H1 (cell line): Measurements from ENCODE around the gene TRIM62. TPM values are rescaled to one million over a fixed set of nuclear protein-coding genes. Genes with fewer than 3 reads are reported as not detected.

Experiments used
- CTCF ChIA-PET: fragments of 300-600 bp; sonication (Branson Sonifier 250); formaldehyde crosslinking; loops from one replicate; lab custom pipeline; 2021; ENCODE audit not compliant: partially characterized antibody; lab: Charles Lee
- POLR2A ChIA-PET: fragments of 300-600 bp; sonication (Branson Sonifier 250); formaldehyde crosslinking; loops from one replicate; lab custom pipeline; 2021; ENCODE audit warnings: inconsistent platforms; ENCODE audit not compliant: partially characterized antibody; lab: Charles Lee
- DNase-seq, 2 experiments: peaks; one replicate each; pipeline versions ENCODE4 v3.0.0 to v3.0.0-alpha.2; 2010 to 2022; ENCODE audit warnings: low spot score in 2 of 2, low read depth in 1 of 2, mixed read lengths in 1 of 2
- FAIRE-seq: peaks from 2 replicates; lab custom pipeline; 2011; peaks lifted over from hg19 to GRCh38; lab: Jason Lieb, UNC
- H2AFZ ChIP-seq: 2 replicates; pipeline ENCODE4 v1.8.1; 2012; ENCODE audit warnings: low read length, inconsistent platforms
- H2AK5ac ChIP-seq: 2 replicates; pipeline ENCODE4 v1.6.1; 2013; ENCODE audit warnings: low read depth, low read length
- H2BK120ac ChIP-seq: replicated peaks from 2 replicates; pipeline ENCODE3; 2013; ENCODE audit warnings: low read depth, low read length, inconsistent platforms
- H2BK12ac ChIP-seq: 2 replicates; pipeline ENCODE4 v1.6.1; 2013; ENCODE audit warnings: low read depth, low read length
- H2BK15ac ChIP-seq: 2 replicates; pipeline ENCODE4 v1.6.1; 2013; ENCODE audit warnings: low read length
- H2BK20ac ChIP-seq: 2 replicates; pipeline ENCODE4 v1.6.1; 2013; ENCODE audit warnings: low read length
- H2BK5ac ChIP-seq: 2 replicates; pipeline ENCODE4 v1.6.1; 2013; ENCODE audit warnings: low read depth, low read length
- H3K14ac ChIP-seq: 2 replicates; pipeline ENCODE4 v1.6.1; 2013; ENCODE audit warnings: inconsistent platforms; ENCODE audit not compliant: insufficient read length
- H3K18ac ChIP-seq: 2 replicates; pipeline ENCODE4 v1.6.1; 2013; ENCODE audit warnings: low read length; ENCODE audit errors: extremely low read depth
- H3K23ac ChIP-seq: 2 replicates; pipeline ENCODE4 v1.6.1; 2013; ENCODE audit warnings: inconsistent platforms; ENCODE audit not compliant: insufficient read length
- H3K23me2 ChIP-seq: 2 replicates; pipeline ENCODE4 v1.6.1; 2013; ENCODE audit warnings: low read depth, low read length
- H3K27ac ChIP-seq: 2 replicates; pipeline ENCODE4 v1.6.1; 2011; ENCODE audit warnings: low read depth, low read length, inconsistent platforms
- H3K27me3 ChIP-seq, 4 experiments: replicated peaks in 1 of 4; 1 replicate in 1 of 4; 2 replicates in 3 of 4; pipeline versions ENCODE4 v1.6.1 to v1.8.1; 2011 to 2013; ENCODE audit warnings: low read length in 3 of 4, mild to moderate bottlenecking in 3 of 4, inconsistent platforms in 2 of 4, mixed read lengths in 2 of 4, moderate library complexity in 1 of 4; ENCODE audit not compliant: control insufficient read depth in 3 of 4, insufficient read depth in 3 of 4; ENCODE audit errors: extremely low read depth in 1 of 4
- H3K36me3 ChIP-seq, 4 experiments: 2 replicates each; pipeline versions ENCODE4 v1.6.1 to v1.8.1; 2011 to 2013; ENCODE audit warnings: mild to moderate bottlenecking in 4 of 4, low read length in 3 of 4, moderate library complexity in 2 of 4, control low read depth in 1 of 4, inconsistent platforms in 1 of 4; ENCODE audit not compliant: insufficient read depth in 4 of 4, control insufficient read depth in 2 of 4
- H3K4ac ChIP-seq: replicated peaks from 2 replicates; pipeline ENCODE3; 2013; ENCODE audit warnings: low read length, low read depth, mixed read lengths, inconsistent platforms; ENCODE audit not compliant: insufficient read length
- H3K4me1 ChIP-seq, 4 experiments: replicated peaks in 1 of 4; 1 replicate in 1 of 4; 2 replicates in 3 of 4; pipeline versions ENCODE4 v1.6.1 to v1.8.1; 2011 to 2013; ENCODE audit warnings: low read length in 3 of 4, inconsistent platforms in 2 of 4, mixed read lengths in 1 of 4; ENCODE audit not compliant: insufficient read depth in 4 of 4, control insufficient read depth in 3 of 4
- H3K4me2 ChIP-seq, 2 experiments: 2 replicates each; pipeline versions ENCODE4 v1.6.1 to v1.8.1; 2011 to 2013; ENCODE audit warnings: low read depth in 2 of 2, low read length in 2 of 2, control low read depth in 1 of 2, inconsistent platforms in 1 of 2, mild to moderate bottlenecking in 1 of 2; ENCODE audit not compliant: insufficient read depth in 1 of 2
- H3K4me3 ChIP-seq, 4 experiments: fragments of 200-600, 300-600 bp in 1 of 4; sonication (generic), shearing (Covaris generic), sonication (Bioruptor Twin) in 1 of 4; 2 replicates each; pipeline versions ENCODE4 v1.5.1 to v1.8.1; 2011 to 2016; ENCODE audit warnings: low read length in 4 of 4, low read depth in 3 of 4, control low read depth in 2 of 4, inconsistent platforms in 2 of 4, mild to moderate bottlenecking in 2 of 4, mixed read lengths in 1 of 4, moderate library complexity in 1 of 4; ENCODE audit not compliant: insufficient read depth in 2 of 4; ENCODE audit errors: extremely low read depth in 1 of 4
- H3K56ac ChIP-seq: replicated peaks from 2 replicates; pipeline ENCODE3; 2013; ENCODE audit warnings: low read depth, mild to moderate bottlenecking, mixed read lengths, low read length, inconsistent platforms; ENCODE audit not compliant: insufficient read length
- H3K79me1 ChIP-seq: 2 replicates; pipeline ENCODE4 v1.6.1; 2013; ENCODE audit warnings: low read depth, low read length, control low read depth
- H3K79me2 ChIP-seq, 2 experiments: 2 replicates each; pipeline versions ENCODE4 v1.6.1 to v1.8.1; 2012 to 2013; ENCODE audit warnings: low read length in 2 of 2, mild to moderate bottlenecking in 2 of 2, inconsistent platforms in 1 of 2; ENCODE audit not compliant: insufficient read depth in 2 of 2, control insufficient read depth in 1 of 2
- H3K9ac ChIP-seq, 4 experiments: replicated peaks in 1 of 4; 1 replicate in 1 of 4; 2 replicates in 3 of 4; pipeline versions ENCODE4 v1.6.1 to v1.8.1; 2011 to 2013; ENCODE audit warnings: low read depth in 3 of 4, low read length in 3 of 4, control low read depth in 2 of 4, mild to moderate bottlenecking in 2 of 4, moderate library complexity in 2 of 4, inconsistent platforms in 1 of 4; ENCODE audit errors: extremely low read depth in 1 of 4
- H3K9me3 ChIP-seq, 2 experiments: 2 replicates each; pipeline versions ENCODE4 v1.6.1 to v1.8.1; 2012 to 2013; ENCODE audit warnings: mild to moderate bottlenecking in 2 of 2, moderate library complexity in 2 of 2, control low read depth in 1 of 2, inconsistent platforms in 1 of 2, low read depth in 1 of 2, low read length in 1 of 2, mixed read lengths in 1 of 2; ENCODE audit not compliant: insufficient read depth in 2 of 2
- H4K20me1 ChIP-seq, 2 experiments: replicated peaks in 1 of 2; 2 replicates each; pipeline versions ENCODE3 to v1.8.1; 2011 to 2013; ENCODE audit warnings: inconsistent platforms in 2 of 2, low read length in 2 of 2, mild to moderate bottlenecking in 1 of 2; ENCODE audit not compliant: insufficient read depth in 2 of 2, control insufficient read depth in 1 of 2
- H4K5ac ChIP-seq: 2 replicates; pipeline ENCODE4 v1.6.1; 2013; ENCODE audit warnings: low read length, low read depth, mixed read lengths, inconsistent platforms; ENCODE audit not compliant: insufficient read length
- H4K8ac ChIP-seq: 2 replicates; pipeline ENCODE4 v1.8.0; 2013; ENCODE audit warnings: mild to moderate bottlenecking, moderate library complexity, low read length, inconsistent platforms; ENCODE audit not compliant: insufficient read depth; ENCODE audit errors: extremely low read depth
- H4K91ac ChIP-seq: replicated peaks from 2 replicates; pipeline ENCODE3; 2013; ENCODE audit warnings: low read length, mixed read lengths, inconsistent platforms; ENCODE audit not compliant: insufficient read length
- EGR1 ChIP-seq: IDR thresholded peaks from 2 replicates; pipeline ENCODE4 v1.6.1; 2011; ENCODE audit warnings: low read depth, low read length, borderline replicate concordance
- KDM4A ChIP-seq: IDR thresholded peaks from one replicate; pipeline ENCODE4 v1.7.1; 2012; ENCODE audit warnings: low read depth, mild to moderate bottlenecking, moderate library complexity, low read length, inconsistent platforms; ENCODE audit not compliant: severe bottlenecking
- POU5F1 ChIP-seq: IDR thresholded peaks from 2 replicates; pipeline ENCODE4 v1.6.1; 2011; ENCODE audit warnings: low read depth, mild to moderate bottlenecking, low read length, moderate library complexity
- SIN3A ChIP-seq, 2 experiments: IDR thresholded peaks in 1 of 2; conservative IDR thresholded peaks in 1 of 2; 2 replicates each; pipeline ENCODE4 v1.6.1; 2011 to 2012; ENCODE audit warnings: low read length in 2 of 2, improper control_type of control experiment in 1 of 2, low read depth in 1 of 2, mild to moderate bottlenecking in 1 of 2
- WGBS, 2 experiments: shearing (Covaris generic) in 1 of 2; methylation state at CpG; one replicate each; pipeline versions ENCODE4 v1.1.6 to v1.1.7; 2013 to 2015; ENCODE audit warnings: low lambda C conversion rate in 2 of 2, mixed read lengths in 2 of 2, inconsistent platforms in 1 of 2, low coverage in 1 of 2, missing lambda C conversion rate in 1 of 2; ENCODE audit not compliant: insufficient replicate concordance in 2 of 2, insufficient coverage in 1 of 2, insufficient read length in 1 of 2; ENCODE audit errors: extremely low coverage in 1 of 2, missing lambda C conversion rate in 1 of 2; 5-methylcytosine and 5-hydroxymethylcytosine counted together
- polyA plus RNA-seq, 7 experiments: library from polyadenylated mRNA; depleted of rRNA in 3 of 7; stranded (reverse) in 5 of 7; unstranded in 2 of 7; fragments of >200 nt in 5 of 7; fragments of 200-250 nt in 2 of 7; gene quantifications; 1 replicate in 5 of 7; 2 replicates in 1 of 7; 4 replicates in 1 of 7; pipeline versions ENCODE4 v1.2.1 to v1.2.3, GENCODE V29; 2011 to 2013; ENCODE audit warnings: missing spikeins in 2 of 7, mixed read lengths in 2 of 7
- total RNA-seq: library from RNA; stranded (reverse); fragmentation: NEBNext Ultra II Directional; extraction: Animal tissue kit (Norgen Biotek cat#: 25700); gene quantifications from 2 replicates; pipeline ENCODE4 v1.2.1, GENCODE V29; 2021
- TF ChIP-seq, protein P1 (sequence below): IDR thresholded peaks from 2 replicates; pipeline ENCODE4 v1.6.1; 2012; ENCODE audit warnings: inconsistent platforms

Gene TRIM62
- total and polyA plus RNA-seq, 2 of the 8 experiments (the other 6 are each of a cell fraction or from before 2014, with no cell fraction given), result 6.3 to 10.8 TPM

DNA sequence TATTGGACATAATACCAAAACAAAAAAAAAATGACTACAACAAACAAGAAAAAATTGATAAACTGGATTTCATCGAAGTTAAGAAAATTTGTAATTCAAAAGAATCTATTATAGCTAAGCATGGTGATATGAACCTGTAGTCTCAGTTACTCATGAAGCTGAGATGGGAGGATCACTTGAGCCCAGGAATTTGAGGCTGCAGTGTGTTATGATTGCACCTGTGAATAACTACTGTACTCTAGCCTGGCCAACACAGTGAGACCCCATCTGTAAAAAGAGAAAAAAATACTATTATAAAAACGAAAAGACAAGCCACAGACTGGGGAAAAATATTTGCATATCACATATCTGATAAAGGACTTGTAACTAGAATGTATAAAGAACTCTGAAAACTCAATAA lies 24.5 kb upstream of the TRIM62 start:
- Histone ChIP-seq H4K91ac (no peak overlapping the region), H3K9ac (no peak overlapping the region), H3K79me2 (no peaks in the 10 kb centered on the region), H2AFZ (no peak overlapping the region), H2AK5ac (no peak overlapping the region), H3K4me3 (no peak overlapping the region), H4K5ac (no peak overlapping the region), H3K27me3 (no peaks in the 10 kb centered on the region), H3K14ac (no peak overlapping the region), H3K4ac (no peak overlapping the region), H2BK15ac (no peak overlapping the region), H4K8ac (no peak overlapping the region), H3K79me1 (no peaks in the 10 kb centered on the region), H3K36me3 (no peaks in the 10 kb centered on the region), H3K4me1 (no peaks in the 10 kb centered on the region), H2BK20ac (no peak overlapping the region), H3K9me3 (no peaks in the 10 kb centered on the region; a peak in 1 of 4 replicates), H3K27ac (no peak overlapping the region), H3K23ac (no peak overlapping the region), H2BK5ac (no peak overlapping the region), H3K23me2 (no peaks in the 10 kb centered on the region), H2BK12ac (no peak overlapping the region), H3K4me2 (no peak overlapping the region), H2BK120ac (no peak overlapping the region), H3K18ac (no peak overlapping the region), H4K20me1 (no peaks in the 10 kb centered on the region), H3K56ac (no peak overlapping the region)
- TF ChIP-seq POU5F1 (no peak), KDM4A (no peak), SIN3A (conservative IDR thresholded peaks at IDR 0.05 in 1 of 2, IDR thresholded peaks at IDR 0.05 in 1 of 2; ENCODE audit: low read depth in 1 of 2, low read length in 2 of 2) (no peak), EGR1 (no peak)
- TF ChIP-seq, protein P1, sequence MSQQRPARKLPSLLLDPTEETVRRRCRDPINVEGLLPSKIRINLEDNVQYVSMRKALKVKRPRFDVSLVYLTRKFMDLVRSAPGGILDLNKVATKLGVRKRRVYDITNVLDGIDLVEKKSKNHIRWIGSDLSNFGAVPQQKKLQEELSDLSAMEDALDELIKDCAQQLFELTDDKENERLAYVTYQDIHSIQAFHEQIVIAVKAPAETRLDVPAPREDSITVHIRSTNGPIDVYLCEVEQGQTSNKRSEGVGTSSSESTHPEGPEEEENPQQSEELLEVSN, result no peak
- ChIA-PET POLR2A (no interaction called here), CTCF (no interaction called here)
- WGBS, 2 experiments, result 50% methylated on average over 2 of the region's 2 CpGs; no CpG with 5 or more reads in 1 of the 2 experiments
- no peak for FAIRE-seq
- no peak for DNase-seq
